Stimulated activated CD4-positive, alpha-beta T cell treated with anti-CD3 and anti-CD28 coated beads, Interleukin-1b, Interleukin-23, amount 100 ng/mL, for 24 hours (primary cell): ENCODE data around the gene MAPK8IP3.

Source experiments
- DNase-seq, 4 experiments: peaks; one replicate each; pipeline ENCODE4 v3.0.0-alpha.2; 2020; ENCODE audit warnings: low read depth in 4 of 4, low spot score in 1 of 4

The MAPK8IP3 gene

DNA sequence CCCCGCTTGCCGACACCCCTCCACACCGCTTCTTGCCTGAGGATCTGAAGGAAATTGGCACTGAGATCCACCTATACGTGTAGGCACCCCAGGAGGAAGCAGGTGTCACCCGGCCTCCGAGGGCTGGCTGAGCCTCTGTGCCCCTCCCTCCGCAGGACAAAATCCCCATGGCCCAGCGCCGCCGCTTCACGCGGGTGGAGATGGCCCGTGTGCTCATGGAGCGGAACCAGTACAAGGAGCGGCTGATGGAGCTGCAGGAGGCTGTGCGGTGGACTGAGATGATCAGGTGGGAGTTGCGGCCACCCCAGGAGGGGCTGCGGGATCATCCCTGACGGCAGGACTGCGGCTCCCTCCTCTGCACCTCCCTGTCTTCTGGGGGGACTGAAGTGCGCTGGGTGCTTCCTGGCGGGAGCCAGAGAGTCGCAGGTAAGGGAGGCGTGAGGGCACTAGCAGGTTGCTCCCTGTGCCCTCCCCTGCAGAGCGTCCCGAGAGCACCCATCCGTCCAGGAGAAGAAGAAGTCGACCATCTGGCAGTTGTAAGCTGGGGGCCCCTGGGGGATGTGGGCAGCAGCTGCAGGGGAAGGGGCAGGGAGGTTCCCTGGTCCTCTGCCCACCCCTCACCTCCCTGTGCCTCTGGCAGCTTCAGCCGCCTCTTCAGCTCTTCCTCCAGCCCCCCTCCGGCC, 56.3 kb downstream of the MAPK8IP3 start:
- DNase-seq = no peak

DNA sequence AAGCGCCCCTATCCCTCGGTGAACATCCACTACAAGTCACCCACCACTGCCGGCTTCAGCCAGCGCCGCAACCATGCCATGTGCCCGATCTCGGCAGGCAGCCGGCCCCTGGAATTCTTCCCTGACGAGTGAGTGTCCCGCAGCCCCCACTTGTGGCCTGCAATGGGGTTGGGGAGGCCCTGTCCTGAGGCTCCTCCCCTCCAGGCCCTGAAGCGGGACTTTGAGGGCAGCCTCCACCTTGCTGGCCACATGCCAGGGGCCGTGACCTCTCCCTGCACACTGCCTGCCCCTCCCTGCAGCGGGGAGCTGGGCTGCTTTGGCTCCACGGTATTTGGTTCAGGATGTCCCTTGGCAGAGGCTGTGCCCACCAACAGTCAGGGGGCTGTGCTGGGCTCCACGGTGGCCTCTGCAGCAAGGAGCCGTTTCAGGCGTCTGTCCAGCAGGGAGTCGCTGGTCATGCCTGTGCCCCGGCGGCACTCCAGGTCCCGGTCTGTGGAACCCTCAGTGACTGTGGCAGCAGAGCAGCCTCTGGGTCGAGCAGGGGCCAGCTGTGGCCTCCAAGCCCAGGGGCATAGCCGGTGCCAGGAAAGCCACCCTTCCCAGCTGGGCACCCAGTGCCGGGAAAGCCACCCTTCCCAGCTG, 57.0 kb downstream of the MAPK8IP3 start:
- DNase-seq = no peak

GRCh38 chr16:1763521-1764511, 57.8 kb downstream of the MAPK8IP3 start:
- DNase-seq = no peak

DNA sequence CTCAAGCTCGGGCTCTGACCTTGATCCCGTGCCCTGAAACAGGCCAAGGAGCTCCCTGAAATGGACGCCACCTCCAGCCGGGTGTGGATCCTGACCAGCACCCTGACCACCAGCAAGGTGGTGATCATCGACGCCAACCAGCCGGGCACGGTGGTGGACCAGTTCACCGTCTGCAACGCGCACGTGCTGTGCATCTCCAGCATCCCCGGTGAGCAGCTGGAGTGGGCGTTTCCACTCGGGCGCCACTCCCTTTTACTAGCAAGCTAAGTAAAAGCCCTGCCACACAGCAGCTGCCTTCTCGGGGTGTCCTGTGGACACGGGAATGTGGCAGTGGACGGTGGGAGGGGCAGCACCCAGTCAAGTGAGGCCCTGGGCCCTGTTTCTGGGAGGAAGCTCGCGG, 59.0 kb downstream of the MAPK8IP3 start:
- DNase-seq = no peak

- DNase-seq = no peak
Observed at GRCh38 chr16:1765826-1766225, 59.8 kb downstream of the MAPK8IP3 start.

GRCh38 chr16:1766231-1766630, 60.2 kb downstream of the MAPK8IP3 start:
- no peak for DNase-seq

- DNase-seq = no peak
Observed at GRCh38 chr16:1766701-1767100, 60.7 kb downstream of the MAPK8IP3 start.

- no peak for DNase-seq
Observed at GRCh38 chr16:1767116-1767994, 61.4 kb downstream of the MAPK8IP3 start.

DNA sequence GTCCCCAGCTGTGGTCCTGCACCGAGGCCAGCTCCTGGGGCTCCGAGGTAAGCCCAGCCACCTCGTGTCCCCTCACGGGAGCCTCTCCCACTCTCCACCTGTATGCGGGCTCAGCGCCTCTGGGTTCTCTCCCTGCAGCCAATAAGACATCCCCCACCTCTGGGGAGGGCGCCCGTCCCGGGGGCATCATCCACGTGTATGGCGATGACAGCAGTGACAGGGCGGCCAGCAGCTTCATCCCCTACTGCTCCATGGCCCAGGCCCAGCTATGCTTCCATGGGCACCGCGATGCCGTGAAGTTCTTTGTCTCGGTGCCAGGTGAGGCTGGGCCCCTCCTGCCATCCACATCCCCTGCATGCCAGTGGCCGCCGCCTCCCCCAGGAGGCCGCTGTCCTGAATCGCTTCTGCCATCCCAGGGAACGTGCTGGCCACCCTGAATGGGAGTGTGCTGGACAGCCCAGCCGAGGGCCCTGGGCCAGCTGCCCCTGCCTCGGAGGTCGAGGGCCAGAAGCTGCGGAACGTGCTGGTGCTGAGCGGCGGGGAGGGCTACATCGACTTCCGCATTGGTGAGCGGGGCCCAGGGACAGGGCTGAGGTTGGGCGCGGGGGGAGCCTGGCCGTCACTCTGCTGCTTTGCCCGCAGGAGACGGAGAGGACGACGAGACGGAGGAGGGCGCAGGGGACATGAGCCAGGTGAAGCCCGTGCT, 62.2 kb downstream of the MAPK8IP3 start:
- no peak for DNase-seq

- no peak for DNase-seq
Observed at GRCh38 chr16:1768767-1769401, 62.9 kb downstream of the MAPK8IP3 start.

DNA sequence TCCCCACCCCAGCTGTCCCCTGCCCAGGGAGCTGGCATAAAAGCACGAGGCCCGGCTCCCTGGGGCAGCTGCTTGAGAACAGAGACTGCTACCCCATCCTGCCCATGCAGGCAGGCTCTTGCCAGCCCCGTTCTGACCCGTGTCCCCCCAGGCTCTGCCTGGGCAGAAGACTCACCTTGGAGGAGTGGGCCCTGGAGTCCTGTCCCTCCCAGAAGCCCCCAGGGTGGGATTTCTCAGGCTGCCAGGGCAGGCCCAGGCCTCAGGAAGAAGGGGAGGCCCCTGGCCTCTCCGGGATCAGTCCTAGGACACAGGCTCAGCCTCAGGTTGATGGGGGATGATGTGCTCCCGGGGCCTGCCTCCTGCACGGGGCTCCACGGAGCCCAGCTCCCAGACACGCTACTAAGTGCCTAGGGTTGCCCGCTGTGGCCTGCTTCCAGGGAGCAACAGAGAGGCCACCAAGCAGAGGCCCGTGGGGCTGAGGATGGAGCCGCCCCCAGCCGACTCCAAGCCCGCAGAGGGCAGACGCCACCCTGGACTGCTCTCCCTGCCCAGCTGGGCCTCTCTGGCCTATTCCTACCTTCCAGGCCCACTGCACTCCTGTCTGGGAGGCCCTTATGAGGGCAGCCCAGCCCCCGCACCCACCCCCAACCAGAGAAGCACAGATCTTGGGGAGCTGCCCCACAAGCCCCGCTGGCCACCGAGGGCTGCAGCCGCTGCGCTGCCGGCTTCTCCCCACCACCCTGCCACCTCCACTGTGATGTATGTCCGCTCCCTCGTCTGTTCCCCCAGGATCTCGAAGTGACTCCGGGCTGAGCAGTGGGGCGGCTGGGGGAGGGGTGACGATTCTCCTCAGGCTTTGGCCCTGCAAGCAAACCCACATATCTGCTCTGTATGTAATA, 63.7 kb downstream of the MAPK8IP3 start:
- DNase-seq = no peak

- peak in 2 of 4 experiments; percentile 48 to 63 for DNase-seq
Observed at GRCh38 chr16:1770328-1771187, 64.6 kb downstream of the MAPK8IP3 start.

- peak in 3 of 4 experiments; percentile 64 to 76 (median 76) for DNase-seq
Observed at GRCh38 chr16:1771188-1771863, 65.3 kb downstream of the MAPK8IP3 start, which contains the start of gene NME3. Gene NME3 (minus strand): TSS chr16:1771543. CDS start chr16:1771534, 9 bp downstream.

DNA sequence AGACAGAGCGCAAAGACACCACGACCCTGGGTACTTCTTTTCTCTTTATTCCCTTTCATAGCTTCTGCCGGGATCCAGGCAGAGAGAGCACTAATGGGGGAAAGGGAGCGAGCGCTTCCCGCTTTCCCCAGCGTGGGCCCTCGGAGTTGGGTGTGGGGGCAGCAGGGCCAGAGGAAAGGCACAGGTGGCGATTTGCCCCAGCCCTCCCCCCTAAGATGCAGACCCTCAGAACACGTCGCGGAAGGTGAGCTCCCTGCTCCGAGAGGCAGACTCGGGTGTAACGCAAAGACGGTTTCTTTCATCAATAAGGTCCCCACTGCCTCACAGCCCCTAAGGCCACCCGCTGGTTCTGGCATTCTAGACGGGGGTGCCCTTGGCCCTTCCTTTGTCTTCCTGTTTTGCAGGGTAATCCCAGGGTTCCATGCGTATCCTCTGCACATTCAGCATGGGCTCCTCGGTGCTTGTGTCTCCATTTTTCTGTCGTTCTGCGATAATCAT, 65.9 kb downstream of the MAPK8IP3 start:
- DNase-seq = no peak

DNA sequence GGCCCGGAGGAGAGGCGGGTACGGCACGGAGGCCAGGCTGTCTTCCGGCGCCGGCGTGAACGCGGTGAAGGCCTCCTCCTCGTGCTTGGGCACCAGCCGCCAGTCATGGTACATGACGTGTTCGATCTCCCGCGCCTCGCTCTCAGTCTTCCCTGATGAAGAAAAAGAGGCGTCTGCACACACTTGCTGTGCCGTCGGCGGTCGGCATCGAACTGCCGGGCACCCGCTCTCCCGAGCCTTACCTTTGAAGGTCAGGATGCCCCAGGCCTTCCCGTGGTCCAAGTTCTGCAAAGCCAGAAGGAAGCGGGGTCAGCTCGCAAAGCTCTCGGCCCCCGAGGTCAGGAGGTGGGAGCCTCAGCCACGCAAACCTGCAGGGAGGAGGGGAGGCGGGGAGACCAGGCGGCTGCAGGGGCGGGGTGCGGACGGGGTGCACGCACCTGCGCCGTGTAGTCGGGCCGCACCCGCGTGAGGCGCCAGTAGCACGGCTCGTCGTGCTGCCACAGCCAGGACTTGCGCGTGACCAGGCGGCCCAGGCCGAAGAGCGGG, 66.4 kb downstream of the MAPK8IP3 start, which contains the start of gene EME2:
Gene EME2 (plus strand): TSS at position 449 of the 546 bp plus-strand sequence. CDS start 418 bp downstream, outside the sequence.
- DNase-seq = peak in 2 of 4 experiments; percentile 39 to 43
